ENCODE results near the gene GFM2. TPM values are rescaled to one million over a fixed set of nuclear protein-coding genes. Genes with fewer than 3 reads are reported as not detected.

Gene GFM2
- polyA plus RNA-seq, 1 donor from 2014 or later = 95.3 TPM

- TF ChIP-seq CTCF (IDR thresholded peaks at IDR 0.05; ENCODE audit: poor library complexity, severe bottlenecking) = no peak
- TF ChIP-seq MXI1 (conservative IDR thresholded peaks at IDR 0.05; ENCODE audit: poor library complexity, severe bottlenecking) = no peak
Observed at GRCh38 chr5:74722271-74722670, 44.6 kb downstream of the GFM2 start (continued).

DNA sequence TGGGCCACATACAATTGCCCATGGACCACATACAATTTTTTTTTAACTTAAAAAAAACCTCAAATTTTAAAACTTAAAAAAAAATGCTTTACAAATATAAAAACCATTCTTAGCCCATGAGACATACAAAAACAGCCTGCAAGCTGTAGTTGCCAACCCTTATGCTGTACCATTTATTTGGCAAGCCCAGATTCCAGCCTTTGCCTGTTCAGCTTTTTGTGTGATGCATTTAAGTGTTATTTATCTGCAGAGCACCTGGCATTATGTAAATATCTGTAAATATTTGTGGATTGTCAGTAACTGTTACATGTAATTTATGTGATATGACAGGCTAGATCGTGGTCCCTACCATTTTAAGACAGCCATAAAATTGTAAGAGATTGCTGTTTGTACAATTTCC lies 49.3 kb downstream of the GFM2 start:
- Histone ChIP-seq H3F3A (ENCODE audit: insufficient read depth, low read length, poor library complexity, severe bottlenecking) (no peaks in the 10 kb centered on the region), H4K20me1 (ENCODE audit: insufficient read depth) (no peaks in the 10 kb centered on the region), H3K27me3 (ENCODE audit: insufficient read depth, low read depth, low read length) (no peaks in the 10 kb centered on the region), H3K4me3 (ENCODE audit: low read length) (no peak overlapping the region), H2AFZ (ENCODE audit: low read depth, low read length) (no peak overlapping the region), H3K79me2 (replicated peaks; ENCODE audit: insufficient read depth, low read length) (no peaks in the 10 kb centered on the region), H3K36me3 (ENCODE audit: insufficient read depth, low read length) (no peaks in the 10 kb centered on the region), H3K9me3 (ENCODE audit: low read length) (no peaks in the 10 kb centered on the region), H3K4me2 (ENCODE audit: low read length) (no peak overlapping the region), H3K9me2 (ENCODE audit: insufficient read depth, low read length) (no peaks in the 10 kb centered on the region), H3K27ac (ENCODE audit: low read length) (no peak overlapping the region), H3K9ac (ENCODE audit: low read length) (no peak overlapping the region)
- TF ChIP-seq EZH2 (IDR thresholded peaks at IDR 0.05; ENCODE audit: borderline replicate concordance, insufficient read depth, low read length, poor library complexity, severe bottlenecking) = no peak
- TF ChIP-seq SMC3 (conservative IDR thresholded peaks at IDR 0.05; ENCODE audit: poor library complexity) = no peak
- TF ChIP-seq TAF1 (IDR thresholded peaks at IDR 0.05; ENCODE audit: low read depth) = no peak
- TF ChIP-seq CTCF (IDR thresholded peaks at IDR 0.05; ENCODE audit: poor library complexity, severe bottlenecking) = no peak
- no peak for TF ChIP-seq EP300 (conservative IDR thresholded peaks at IDR 0.05; ENCODE audit: poor library complexity, severe bottlenecking)
- TF ChIP-seq RAD21 (conservative IDR thresholded peaks at IDR 0.05) = no peak
- TF ChIP-seq MXI1 (conservative IDR thresholded peaks at IDR 0.05; ENCODE audit: poor library complexity, severe bottlenecking) = no peak
- TF ChIP-seq, protein P1, sequence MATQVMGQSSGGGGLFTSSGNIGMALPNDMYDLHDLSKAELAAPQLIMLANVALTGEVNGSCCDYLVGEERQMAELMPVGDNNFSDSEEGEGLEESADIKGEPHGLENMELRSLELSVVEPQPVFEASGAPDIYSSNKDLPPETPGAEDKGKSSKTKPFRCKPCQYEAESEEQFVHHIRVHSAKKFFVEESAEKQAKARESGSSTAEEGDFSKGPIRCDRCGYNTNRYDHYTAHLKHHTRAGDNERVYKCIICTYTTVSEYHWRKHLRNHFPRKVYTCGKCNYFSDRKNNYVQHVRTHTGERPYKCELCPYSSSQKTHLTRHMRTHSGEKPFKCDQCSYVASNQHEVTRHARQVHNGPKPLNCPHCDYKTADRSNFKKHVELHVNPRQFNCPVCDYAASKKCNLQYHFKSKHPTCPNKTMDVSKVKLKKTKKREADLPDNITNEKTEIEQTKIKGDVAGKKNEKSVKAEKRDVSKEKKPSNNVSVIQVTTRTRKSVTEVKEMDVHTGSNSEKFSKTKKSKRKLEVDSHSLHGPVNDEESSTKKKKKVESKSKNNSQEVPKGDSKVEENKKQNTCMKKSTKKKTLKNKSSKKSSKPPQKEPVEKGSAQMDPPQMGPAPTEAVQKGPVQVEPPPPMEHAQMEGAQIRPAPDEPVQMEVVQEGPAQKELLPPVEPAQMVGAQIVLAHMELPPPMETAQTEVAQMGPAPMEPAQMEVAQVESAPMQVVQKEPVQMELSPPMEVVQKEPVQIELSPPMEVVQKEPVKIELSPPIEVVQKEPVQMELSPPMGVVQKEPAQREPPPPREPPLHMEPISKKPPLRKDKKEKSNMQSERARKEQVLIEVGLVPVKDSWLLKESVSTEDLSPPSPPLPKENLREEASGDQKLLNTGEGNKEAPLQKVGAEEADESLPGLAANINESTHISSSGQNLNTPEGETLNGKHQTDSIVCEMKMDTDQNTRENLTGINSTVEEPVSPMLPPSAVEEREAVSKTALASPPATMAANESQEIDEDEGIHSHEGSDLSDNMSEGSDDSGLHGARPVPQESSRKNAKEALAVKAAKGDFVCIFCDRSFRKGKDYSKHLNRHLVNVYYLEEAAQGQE (IDR thresholded peaks at IDR 0.05; ENCODE audit: borderline replicate concordance) = no peak
- no peak for TF ChIP-seq POLR2AphosphoS5 (IDR thresholded peaks at IDR 0.05)

DNA sequence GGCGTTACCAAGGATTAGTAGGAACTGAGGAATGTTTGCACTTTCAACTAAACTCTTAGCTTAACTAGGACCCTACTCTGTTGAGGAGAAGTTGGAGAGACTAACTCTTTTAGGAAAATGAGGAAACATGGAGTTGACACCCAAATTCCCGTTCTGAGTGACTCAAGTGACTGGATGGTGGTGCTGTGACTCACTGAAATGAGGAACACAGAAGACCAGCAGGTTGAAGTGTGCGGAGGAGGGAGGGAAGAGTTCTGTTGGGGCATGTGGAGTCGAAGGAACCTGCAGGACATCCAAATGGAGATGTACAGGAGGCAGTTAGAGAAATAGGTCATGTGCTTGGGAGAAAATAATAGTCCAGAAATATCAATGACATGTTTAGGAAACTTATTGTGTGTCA lies 73.7 kb downstream of the GFM2 start:
- no peaks in the 10 kb centered on the region for H3K9me3 ChIP-seq (ENCODE audit: low read length)
- no peak overlapping the region for H3K9ac ChIP-seq (ENCODE audit: low read length)
- H3K36me3 ChIP-seq (ENCODE audit: insufficient read depth, low read length) = no peaks in the 10 kb centered on the region
- H3F3A ChIP-seq (ENCODE audit: insufficient read depth, low read length, poor library complexity, severe bottlenecking) = no peaks in the 10 kb centered on the region
- no peaks in the 10 kb centered on the region for H4K20me1 ChIP-seq (ENCODE audit: insufficient read depth)
- H2AFZ ChIP-seq (ENCODE audit: low read depth, low read length) = no peak overlapping the region
- no peak overlapping the region for H3K27ac ChIP-seq (ENCODE audit: low read length)
- H3K79me2 ChIP-seq (replicated peaks; ENCODE audit: insufficient read depth, low read length) = no peaks in the 10 kb centered on the region
- no peaks in the 10 kb centered on the region for H3K9me2 ChIP-seq (ENCODE audit: insufficient read depth, low read length)
- H3K4me3 ChIP-seq (ENCODE audit: low read length) = no peak overlapping the region
- no peak overlapping the region for H3K4me2 ChIP-seq (ENCODE audit: low read length)
- H3K27me3 ChIP-seq (ENCODE audit: insufficient read depth, low read depth, low read length) = no peaks in the 10 kb centered on the region
- TF ChIP-seq, protein P1 (IDR thresholded peaks at IDR 0.05; ENCODE audit: borderline replicate concordance) = no peak
